Esophagus squamous epithelium (tissue), 5 donors: ENCODE data around the gene XG. TPM values are rescaled to one million over a fixed set of nuclear protein-coding genes. Genes with fewer than 3 reads are reported as not detected.

Experiments used
- DNase-seq: peaks from one replicate; lab custom pipeline; 2025; lab: John Stamatoyannopoulos, UW
- H3K27ac ChIP-seq, 4 donors: fragments of 200-600 bp; sonication (generic); one replicate each; pipeline ENCODE4 v1.5.1; 2016 to 2019; ENCODE audit warnings: mild to moderate bottlenecking in 1 of 4
- H3K27me3 ChIP-seq, 4 donors: fragments of 200-600 bp; sonication (generic); 1 replicate in 3 of 4; 2 replicates in 1 of 4; pipeline versions ENCODE4 v1.5.1 to v1.6.0; 2017 to 2021; ENCODE audit warnings: antibody characterized with exemption in 1 of 4
- H3K36me3 ChIP-seq, 3 donors: fragments of 200-600 bp; sonication (generic); one replicate each; pipeline ENCODE4 v1.5.1; 2016 to 2019
- H3K4me1 ChIP-seq, 3 donors: fragments of 200-600 bp; sonication (generic); one replicate each; pipeline ENCODE4 v1.5.1; 2017 to 2019
- H3K4me3 ChIP-seq, 4 donors: fragments of 200-600 bp; sonication (generic); 1 replicate in 3 of 4; 2 replicates in 1 of 4; pipeline ENCODE4 v1.5.1; 2016 to 2019; ENCODE audit warnings: mild to moderate bottlenecking in 2 of 4, moderate library complexity in 1 of 4
- H3K9me3 ChIP-seq, 3 donors: fragments of 200-600 bp; sonication (generic); one replicate each; pipeline ENCODE4 v1.5.1; 2016 to 2019
- CTCF ChIP-seq, 6 experiments: fragments of 450-650 bp in 4 of 6; fragments of 200-600 bp in 2 of 6; sonication (generic) in 2 of 6; IDR thresholded peaks; one replicate each; pipeline ENCODE4 v1.5.1; 2016 to 2019; ENCODE audit warnings: antibody characterized with exemption in 6 of 6, mild to moderate bottlenecking in 4 of 6, moderate library complexity in 4 of 6
- POLR2A ChIP-seq, 4 donors: fragments of 450-650 bp; IDR thresholded peaks; one replicate each; pipeline ENCODE4 v1.6.1; 2017; ENCODE audit warnings: antibody characterized with exemption in 4 of 4, mild to moderate bottlenecking in 4 of 4, moderate library complexity in 3 of 4
- WGBS, 2 donors: methylation state at CpG; one replicate each; pipeline ENCODE4 v1.1.5; 2018; 5-methylcytosine and 5-hydroxymethylcytosine counted together
- intact Hi-C: fragments of 100-400 bp; cut with DNase I; formaldehyde crosslinking; loops from one replicate; pipeline ENCODE4 v1.15.0; 2022
- total RNA-seq, 4 donors: library from RNA; depleted of rRNA; stranded (reverse); fragments of >200 nt; gene quantifications; one replicate each; pipeline ENCODE4 v1.1.0, GENCODE V29; 2016
- donor health status: DM: yes; HTN: yes; CAD: no.

The XG gene
- total RNA-seq, 4 donors from 2014 or later = 8.0 to 16.9 (median 11.8) TPM

GRCh38 chrX:2859197-2859797 is 107.5 kb downstream of the XG start:
- intact Hi-C loops = no loop called here
- Histone ChIP-seq H3K36me3 (no peaks in the 10 kb centered on the region), H3K9me3 (no peaks in the 10 kb centered on the region), H3K27me3 (no peaks in the 10 kb centered on the region), H3K4me1 (no peaks in the 10 kb centered on the region), H3K4me3 (no peak overlapping the region), H3K27ac (no peak overlapping the region)
- TF ChIP-seq POLR2A (IDR thresholded peaks at IDR 0.05) = no peak
- TF ChIP-seq CTCF (IDR thresholded peaks at IDR 0.05) = no peak
- DNase-seq = no peak
- WGBS, 2 donors = 71 to 84% methylated on average over 1 of the region's 1 CpG

- WGBS, 2 donors = 46 to 85% methylated on average over 4 to 9 of the region's 9 CpGs
- TF ChIP-seq CTCF (IDR thresholded peaks at IDR 0.05) (no peak), POLR2A (IDR thresholded peaks at IDR 0.05) (no peak)
- Histone ChIP-seq H3K4me1 (no peaks in the 10 kb centered on the region), H3K27ac (no peak overlapping the region), H3K27me3 (no peaks in the 10 kb centered on the region), H3K4me3 (no peak overlapping the region), H3K9me3 (no peaks in the 10 kb centered on the region), H3K36me3 (no peaks in the 10 kb centered on the region)
- intact Hi-C loops = no loop called here
- DNase-seq = no peak
Observed at GRCh38 chrX:2862404-2862803, 110.6 kb downstream of the XG start.

GRCh38 chrX:2863646-2864045 is 111.8 kb downstream of the XG start:
- H3K9me3 ChIP-seq = no peaks in the 10 kb centered on the region
- H3K36me3 ChIP-seq = no peaks in the 10 kb centered on the region
- H3K27ac ChIP-seq = no peak overlapping the region
- 42 to 47% methylated on average over 3 of the region's 6 CpGs for WGBS, 2 donors
- no peaks in the 10 kb centered on the region for H3K4me1 ChIP-seq
- H3K27me3 ChIP-seq = no peaks in the 10 kb centered on the region
- intact Hi-C loops = no loop called here
- no peak overlapping the region for H3K4me3 ChIP-seq
- no peak for TF ChIP-seq CTCF (IDR thresholded peaks at IDR 0.05)
- TF ChIP-seq POLR2A (IDR thresholded peaks at IDR 0.05) = no peak
- DNase-seq = no peak

Other genes with a start within 250 kb of the XG start
- 100 to 1,000 TPM in 3 of 4 donors, 10 to 100 TPM in 1; 79.9 to 251 (median 162) TPM for gene CD99, start 60.7 kb upstream of the XG start, total RNA-seq
- gene GYG2, start 76.9 kb downstream of the XG start, total RNA-seq = 1 to 10 TPM in 1 of 4 donors, under 1 TPM in 2, not detected in 1; 0.42 to 1.7 (median 0.95) TPM
- gene ARSD, start 177.3 kb downstream of the XG start, total RNA-seq = 10 to 100 TPM in 3 of 4 donors, 1 to 10 TPM in 1; 9.7 to 25.5 (median 19.2) TPM